Colonic mucosa (tissue), 4 donors: ENCODE results near the gene CHM. TPM values are rescaled to one million over a fixed set of nuclear protein-coding genes. Genes with fewer than 3 reads are reported as not detected.
"Not testable (repeated sequence)": the region's sequence is repeated elsewhere in the genome, so short reads cannot be mapped to it uniquely, and the experiment has no call there.

Experiments
- DNase-seq: peaks from one replicate; pipeline ENCODE4 v3.0.0-alpha.2; 2020
- H3K27ac ChIP-seq: fragments of 200-600 bp; one replicate; pipeline ENCODE4 v1.8.0; 2021
- H3K27me3 ChIP-seq: fragments of 200-600 bp; one replicate; pipeline ENCODE4 v1.8.0; 2021
- H3K36me3 ChIP-seq: fragments of 200-600 bp; one replicate; pipeline ENCODE4 v1.8.0; 2021
- H3K4me1 ChIP-seq: fragments of 200-600 bp; one replicate; pipeline ENCODE4 v1.8.0; 2021; ENCODE audit warnings: mild to moderate bottlenecking
- H3K4me3 ChIP-seq: fragments of 200-600 bp; one replicate; pipeline ENCODE4 v1.8.0; 2021
- H3K9ac ChIP-seq, 2 donors: one replicate each; pipeline ENCODE4 v1.7.0; 2013; ENCODE audit warnings: control low read depth in 2 of 2, low read depth in 2 of 2, low read length in 2 of 2
- H3K9me3 ChIP-seq: fragments of 200-600 bp; one replicate; pipeline ENCODE4 v1.8.0; 2021
- intact Hi-C: fragments of 100-400 bp; cut with DNase I; formaldehyde crosslinking; loops from one replicate; pipeline ENCODE4 v1.14.1; 2022
- total RNA-seq, 2 donors: library from RNA; stranded (reverse); fragmentation: NEBNext Ultra II Directional in 1 of 2; extraction: Animal tissue kit (Norgen Biotek cat#: 25700) in 1 of 2; gene quantifications; one replicate each; pipeline ENCODE4 v1.2.1, GENCODE V29; 2021
- TF ChIP-seq, protein P1 (sequence below): fragments of 200-600 bp; IDR thresholded peaks from one replicate; pipeline ENCODE4 v1.8.0; 2022; ENCODE audit warnings: antibody characterized with exemption, mild to moderate bottlenecking
- donor health status: healthy.
- donor health status: DM: no; HTN: no; CAD: no.
- donor health status: DM: no; HTN: no; CAD: no.

CHM gene
- total RNA-seq, 2 donors from 2014 or later = 16.7 to 16.8 TPM

DNA sequence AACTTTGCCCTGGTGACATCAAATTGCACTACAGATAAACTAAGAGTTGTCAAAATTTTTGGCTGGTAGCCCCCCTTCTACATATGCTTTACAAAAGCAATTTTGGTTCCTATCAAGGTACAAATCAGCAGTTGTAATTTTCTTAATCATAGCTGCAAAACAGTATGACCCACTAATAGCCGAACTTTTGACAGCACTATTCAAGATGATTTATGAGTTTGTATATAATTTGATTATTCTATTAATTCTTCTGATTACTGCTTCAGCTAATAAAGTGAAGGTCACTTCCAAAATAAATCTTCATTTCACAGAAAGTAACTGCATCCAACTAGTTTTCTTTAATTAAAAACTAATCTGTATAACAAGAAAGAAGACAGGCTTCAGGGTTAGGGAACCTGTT is 119.6 kb downstream of the CHM start:
- Histone ChIP-seq H3K4me3 (no peak overlapping the region), H3K27ac (no peak overlapping the region), H3K9ac (no peak overlapping the region), H3K36me3 (no peaks in the 10 kb centered on the region), H3K4me1 (no peaks in the 10 kb centered on the region), H3K9me3 (no peaks in the 10 kb centered on the region), H3K27me3 (no peaks in the 10 kb centered on the region)
- no peak for DNase-seq
- TF ChIP-seq, protein P1, sequence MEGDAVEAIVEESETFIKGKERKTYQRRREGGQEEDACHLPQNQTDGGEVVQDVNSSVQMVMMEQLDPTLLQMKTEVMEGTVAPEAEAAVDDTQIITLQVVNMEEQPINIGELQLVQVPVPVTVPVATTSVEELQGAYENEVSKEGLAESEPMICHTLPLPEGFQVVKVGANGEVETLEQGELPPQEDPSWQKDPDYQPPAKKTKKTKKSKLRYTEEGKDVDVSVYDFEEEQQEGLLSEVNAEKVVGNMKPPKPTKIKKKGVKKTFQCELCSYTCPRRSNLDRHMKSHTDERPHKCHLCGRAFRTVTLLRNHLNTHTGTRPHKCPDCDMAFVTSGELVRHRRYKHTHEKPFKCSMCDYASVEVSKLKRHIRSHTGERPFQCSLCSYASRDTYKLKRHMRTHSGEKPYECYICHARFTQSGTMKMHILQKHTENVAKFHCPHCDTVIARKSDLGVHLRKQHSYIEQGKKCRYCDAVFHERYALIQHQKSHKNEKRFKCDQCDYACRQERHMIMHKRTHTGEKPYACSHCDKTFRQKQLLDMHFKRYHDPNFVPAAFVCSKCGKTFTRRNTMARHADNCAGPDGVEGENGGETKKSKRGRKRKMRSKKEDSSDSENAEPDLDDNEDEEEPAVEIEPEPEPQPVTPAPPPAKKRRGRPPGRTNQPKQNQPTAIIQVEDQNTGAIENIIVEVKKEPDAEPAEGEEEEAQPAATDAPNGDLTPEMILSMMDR = no peak
- intact Hi-C loops = no loop called here

DNA sequence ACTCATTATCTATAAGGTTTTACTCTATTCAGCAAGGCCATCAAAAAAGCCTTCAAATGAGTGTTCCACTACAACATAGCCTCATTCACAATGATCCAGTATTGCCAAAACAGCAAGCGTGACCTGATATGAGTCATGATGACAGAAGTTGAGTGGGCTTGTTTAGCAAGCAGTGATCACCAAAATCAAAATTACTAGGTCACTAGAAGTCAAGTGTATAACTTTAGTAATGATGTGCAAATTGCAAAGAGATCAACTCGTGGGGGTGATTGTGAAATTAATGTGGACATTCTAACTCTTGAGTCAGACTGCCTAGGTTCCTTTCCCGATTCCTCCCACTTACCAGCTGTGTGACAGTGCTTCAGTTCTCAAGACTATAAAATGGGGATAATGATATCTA is 124.5 kb downstream of the CHM start:
- Histone ChIP-seq H3K9me3 (no peaks in the 10 kb centered on the region), H3K4me3 (no peak overlapping the region), H3K27ac (no peak overlapping the region), H3K27me3 (no peaks in the 10 kb centered on the region), H3K36me3 (no peaks in the 10 kb centered on the region), H3K9ac (no peak overlapping the region), H3K4me1 (no peaks in the 10 kb centered on the region)
- DNase-seq = no peak
- TF ChIP-seq, protein P1 = no peak
- intact Hi-C loops = no loop called here

DNA sequence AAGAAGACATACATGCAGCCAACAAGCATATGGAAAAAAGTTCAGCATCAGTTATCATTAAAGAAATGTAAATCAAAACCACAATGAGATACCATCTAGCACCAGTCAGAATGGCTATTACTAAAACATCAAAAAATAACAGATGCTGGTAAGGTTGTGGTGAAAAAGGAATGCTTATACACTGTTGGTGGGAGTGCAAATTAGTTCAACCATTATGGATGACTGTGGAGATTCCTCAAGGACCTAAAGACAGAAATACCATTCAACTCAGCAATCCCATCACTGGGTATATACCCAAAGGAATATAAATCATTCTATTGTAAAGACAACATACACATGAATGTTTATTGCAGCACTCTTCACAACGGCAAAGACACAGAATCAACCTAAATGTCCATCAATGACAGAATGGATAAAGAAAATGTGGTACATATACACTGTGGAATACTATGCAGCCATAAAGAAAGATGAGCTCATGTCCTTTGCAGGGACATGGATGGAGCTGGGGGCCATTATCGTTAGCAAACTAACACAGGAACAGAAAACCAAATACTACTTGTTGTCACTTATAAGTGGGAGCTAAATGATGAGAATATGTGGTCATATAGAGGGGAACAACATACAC is 130.6 kb downstream of the CHM start:
- H3K27ac ChIP-seq, H3K36me3 ChIP-seq, H3K9ac ChIP-seq, H3K27me3 ChIP-seq, intact Hi-C loops, H3K4me1 ChIP-seq, DNase-seq, H3K9me3 ChIP-seq, H3K4me3 ChIP-seq: not testable (repeated sequence)

DNA sequence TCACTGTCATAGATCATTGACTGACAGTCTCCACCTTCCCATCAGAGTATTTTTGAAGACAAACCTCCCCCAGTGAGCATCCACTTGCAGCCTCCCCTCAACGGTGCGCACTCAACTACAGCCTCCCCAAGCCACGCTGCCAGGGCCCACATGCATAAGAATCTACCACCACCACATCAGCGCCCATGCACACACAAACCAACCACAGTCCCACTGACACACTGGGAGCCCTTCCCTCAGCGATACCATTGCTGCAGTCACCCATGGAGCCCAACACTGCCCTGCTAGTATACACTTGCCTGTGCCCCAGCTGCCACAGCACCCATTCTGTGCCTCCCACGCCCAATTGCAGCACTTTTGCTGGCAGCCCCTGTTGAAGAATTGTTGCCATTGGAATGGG is 132.9 kb downstream of the CHM start:
- intact Hi-C loops = no loop called here

DNA sequence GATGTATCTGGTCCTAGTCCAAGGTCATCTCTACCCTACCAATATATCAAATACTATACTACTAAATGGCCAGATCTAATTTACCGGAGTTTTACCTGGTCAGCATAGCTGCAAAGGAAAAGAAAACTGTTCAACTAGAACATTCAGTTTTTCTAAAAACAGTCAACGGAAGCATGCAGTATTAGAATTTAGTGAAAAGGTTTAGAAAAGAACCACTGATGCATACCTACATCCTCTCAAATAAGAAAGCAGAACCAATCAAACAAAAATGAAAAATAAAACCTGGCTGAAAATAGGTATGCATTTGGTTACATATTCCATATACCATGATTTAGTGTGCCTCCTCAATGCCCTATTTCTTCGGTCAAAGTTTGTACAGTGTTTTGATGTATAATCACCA is 140.0 kb downstream of the CHM start:
- no peaks in the 10 kb centered on the region for H3K36me3 ChIP-seq
- H3K4me1 ChIP-seq = no peaks in the 10 kb centered on the region
- H3K27me3 ChIP-seq = no peaks in the 10 kb centered on the region
- H3K4me3 ChIP-seq = no peak overlapping the region
- intact Hi-C loops = no loop called here
- no peak for DNase-seq
- H3K9me3 ChIP-seq = no peaks in the 10 kb centered on the region
- TF ChIP-seq, protein P1 = no peak
- H3K9ac ChIP-seq = no peak overlapping the region
- no peak overlapping the region for H3K27ac ChIP-seq

More for the DNA sequence above, 132.9 kb downstream of the CHM start:
- Histone ChIP-seq H3K36me3 (no peaks in the 10 kb centered on the region), H3K27ac (no peak overlapping the region), H3K4me3 (no peak overlapping the region), H3K4me1 (no peaks in the 10 kb centered on the region), H3K27me3 (no peaks in the 10 kb centered on the region), H3K9ac (no peak overlapping the region), H3K9me3 (no peaks in the 10 kb centered on the region)
- TF ChIP-seq, protein P1 = no peak
- DNase-seq = no peak

DNA sequence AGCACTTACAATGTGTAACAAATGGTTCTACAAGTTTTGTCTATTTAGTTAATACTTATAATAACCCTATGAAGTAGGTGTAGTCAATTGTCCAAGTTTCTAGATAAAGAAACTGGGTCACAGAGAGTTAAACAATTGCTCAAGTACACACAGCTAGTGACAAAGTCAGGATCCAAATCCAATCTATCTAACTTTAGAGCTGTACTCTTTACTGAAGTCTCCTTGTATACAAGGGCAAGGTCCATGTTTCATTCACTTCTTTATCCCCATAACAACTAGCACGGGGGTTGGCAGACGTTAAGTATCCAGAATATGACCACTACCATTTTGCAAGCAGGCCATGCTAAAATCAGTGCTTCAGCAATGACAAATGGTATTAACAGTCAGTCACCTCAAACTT is 141.0 kb downstream of the CHM start:
- no peak overlapping the region for H3K9ac ChIP-seq
- H3K9me3 ChIP-seq = no peaks in the 10 kb centered on the region
- H3K4me1 ChIP-seq = no peaks in the 10 kb centered on the region
- H3K27me3 ChIP-seq = no peaks in the 10 kb centered on the region
- no peaks in the 10 kb centered on the region for H3K36me3 ChIP-seq
- no peak overlapping the region for H3K27ac ChIP-seq
- H3K4me3 ChIP-seq = no peak overlapping the region
- TF ChIP-seq, protein P1 = no peak
- no peak for DNase-seq
- intact Hi-C loops = no loop called here
